ENCODE measurements around the gene SLC44A1.

SLC44A1 gene

DNA sequence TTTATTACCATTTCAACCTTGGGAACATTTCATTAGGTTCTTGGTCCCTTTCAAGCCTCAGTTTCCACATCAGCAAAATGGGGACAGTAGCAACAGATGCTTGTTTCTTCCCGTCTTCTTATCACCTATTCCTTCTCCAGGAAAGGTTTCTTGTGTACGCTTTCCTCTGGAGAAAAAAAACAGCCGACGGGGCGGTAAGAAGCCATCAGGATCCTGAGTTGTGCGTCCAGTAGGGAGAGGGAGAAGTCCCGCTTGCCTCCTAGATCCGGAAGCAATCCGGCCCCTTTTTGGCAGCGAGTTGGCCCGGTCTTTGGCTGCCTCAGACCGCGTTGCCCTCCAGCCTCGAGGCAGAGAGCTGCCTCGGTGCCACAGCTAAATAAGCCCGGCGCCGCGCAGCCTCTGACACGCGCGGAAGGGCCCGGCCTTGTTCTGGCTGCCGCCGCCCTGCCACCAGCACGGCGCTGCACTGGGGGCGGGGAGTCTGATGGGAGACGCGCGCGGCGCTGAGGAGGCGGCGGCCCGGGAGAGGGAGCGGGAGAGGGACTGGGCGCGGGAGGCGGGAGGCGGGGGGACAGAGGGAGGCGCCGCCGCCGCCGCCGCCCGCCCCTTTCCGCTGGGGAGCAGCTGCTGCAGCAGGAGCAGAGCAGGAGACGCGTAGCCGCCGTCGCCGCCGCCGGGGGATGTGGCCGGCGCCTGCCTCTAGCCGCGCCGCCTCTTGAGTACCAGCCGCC lies at the start of gene SLC44A1:
TSS of gene SLC44A1 (plus strand) at position 649 of the 731 bp plus-strand sequence. CDS start 218 bp downstream, outside the sequence.
- peak; percentile 80 to 91 (median 87) for DNase-seq (ENCODE audit: low read depth in 3 of 3, low spot score in 1 of 3)

DNA sequence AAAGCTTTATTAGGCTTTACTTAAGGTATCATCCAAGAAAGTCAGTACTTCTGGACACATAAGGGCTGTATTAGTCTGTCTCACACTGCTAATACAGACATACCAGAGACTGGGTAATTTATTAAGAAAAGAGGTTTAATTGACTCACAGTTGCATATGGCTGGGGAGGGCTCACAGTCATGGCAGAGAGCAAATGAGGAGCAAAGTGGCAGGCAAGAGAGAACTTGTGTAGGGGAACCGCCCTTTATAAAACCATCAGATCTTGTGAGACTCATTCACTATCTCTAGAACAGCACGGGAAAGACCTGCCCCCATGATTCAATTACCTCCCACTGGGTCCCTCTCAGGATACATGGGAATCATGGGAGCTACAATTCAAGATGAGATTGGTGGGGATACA lies 49.2 kb upstream of the SLC44A1 start:
- no peak for DNase-seq (ENCODE audit: low read depth in 3 of 3, low spot score in 1 of 3)

DNA sequence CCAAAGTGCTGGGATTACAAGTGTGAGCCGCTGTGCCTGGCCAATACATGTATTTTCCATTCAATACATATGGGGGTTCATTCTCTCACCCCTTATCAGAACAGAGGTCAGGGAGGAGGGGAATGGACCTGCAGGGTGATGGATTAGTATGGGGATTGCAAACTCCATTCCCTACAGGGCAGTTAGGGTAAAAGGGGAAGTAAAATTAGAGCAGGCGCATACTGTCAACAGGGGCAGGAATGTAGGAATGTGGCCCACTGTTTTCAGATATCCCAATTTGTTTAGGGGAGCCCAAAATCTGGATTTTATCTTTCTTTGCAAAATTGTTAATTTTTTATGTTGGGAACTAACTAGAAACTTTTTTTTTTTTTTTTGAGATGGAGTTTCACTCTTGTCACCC lies 46.4 kb upstream of the SLC44A1 start:
- no peak for DNase-seq (ENCODE audit: low read depth in 3 of 3, low spot score in 1 of 3)

DNA sequence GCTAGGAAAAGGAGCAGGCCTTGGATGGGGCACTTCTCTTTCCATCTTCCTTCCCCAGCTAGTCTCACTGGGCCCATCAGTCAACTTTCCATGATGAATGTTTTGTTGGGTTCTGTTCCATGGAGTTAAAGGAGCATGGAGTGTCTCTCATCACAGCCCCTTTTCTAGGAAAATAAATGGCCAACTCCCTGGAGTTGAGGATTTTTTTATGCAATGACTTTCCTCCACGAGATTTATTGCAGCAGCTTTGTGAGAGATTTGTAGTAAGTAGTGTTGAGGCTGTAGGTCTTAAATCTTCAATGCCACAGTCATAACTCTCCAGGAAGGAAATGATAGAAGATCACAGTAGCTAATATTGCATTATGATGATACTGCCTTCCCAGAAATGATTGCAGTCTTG lies 45.6 kb upstream of the SLC44A1 start:
- no peak for DNase-seq (ENCODE audit: low read depth in 3 of 3, low spot score in 1 of 3)

DNA sequence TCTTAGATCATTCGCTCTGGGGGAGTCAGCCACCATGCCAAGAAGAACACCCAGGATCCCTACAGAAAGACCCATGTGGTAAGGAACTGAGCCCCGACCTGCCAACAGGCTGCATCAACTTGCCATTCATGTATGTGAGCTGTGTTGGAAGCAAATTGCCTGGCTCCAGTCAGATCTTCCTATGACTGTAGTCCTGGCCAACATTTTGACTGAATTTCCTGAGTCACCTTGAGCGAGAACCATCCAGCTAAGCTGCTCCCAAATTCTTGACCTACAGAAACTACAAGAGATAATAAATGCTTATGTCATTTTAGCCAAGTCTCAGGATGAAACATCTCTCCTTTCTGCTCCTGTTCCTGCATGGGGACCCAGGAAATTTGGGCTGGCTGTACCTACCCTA lies 40.0 kb upstream of the SLC44A1 start:
- DNase-seq (ENCODE audit: low read depth in 3 of 3, low spot score in 1 of 3), result no peak

DNA sequence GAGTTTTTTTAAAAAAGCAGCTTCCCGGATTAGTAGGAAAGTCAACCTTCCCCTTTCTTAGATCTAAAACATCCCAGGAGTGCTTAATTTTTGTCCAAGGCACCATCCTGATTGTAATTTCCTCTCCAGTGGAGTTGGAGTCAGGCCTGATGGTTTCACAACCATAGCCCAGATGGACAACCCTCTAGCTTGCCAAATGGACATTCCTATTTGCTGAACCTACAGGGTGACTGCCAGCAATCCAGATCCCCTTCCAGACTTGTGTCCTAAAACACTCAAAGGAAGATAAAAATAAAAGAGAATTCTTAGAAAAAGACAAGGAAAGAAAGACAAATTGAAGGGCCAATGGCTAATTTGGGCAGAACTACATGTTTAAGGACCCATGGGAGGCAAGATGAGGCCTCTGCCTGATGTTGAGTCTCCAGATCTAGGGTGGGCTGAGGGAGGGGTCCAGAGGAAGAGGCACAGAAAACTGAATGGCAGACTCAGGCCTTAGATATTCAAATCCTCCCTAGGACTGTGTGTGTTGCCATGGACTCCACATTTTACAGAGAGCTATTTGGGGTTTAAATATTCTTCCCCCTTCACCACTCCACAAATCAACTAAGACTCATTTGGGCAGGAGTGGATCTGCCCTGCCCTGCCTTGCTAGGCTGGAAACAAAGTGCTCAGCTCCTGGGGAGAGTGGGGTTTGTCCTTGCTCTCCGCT lies 38.5 kb upstream of the SLC44A1 start:
- DNase-seq (ENCODE audit: low read depth in 3 of 3, low spot score in 1 of 3), result no peak

DNA sequence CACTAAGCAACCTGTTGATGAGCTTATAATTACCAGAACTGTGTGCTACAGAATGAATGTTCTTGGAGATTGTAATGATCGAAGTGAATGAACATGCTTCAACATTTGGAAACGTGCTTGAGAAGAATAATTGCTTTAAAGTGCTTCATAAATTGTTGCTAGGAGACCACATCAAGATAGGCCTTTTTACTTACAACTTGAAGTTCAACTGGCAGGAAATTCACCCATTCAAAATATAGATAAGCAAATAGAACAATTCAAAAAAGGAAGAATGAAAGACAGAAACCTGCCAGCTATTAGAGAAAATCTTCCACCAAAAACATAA lies 38.0 kb upstream of the SLC44A1 start:
- no peak for DNase-seq (ENCODE audit: low read depth in 3 of 3, low spot score in 1 of 3)

DNA sequence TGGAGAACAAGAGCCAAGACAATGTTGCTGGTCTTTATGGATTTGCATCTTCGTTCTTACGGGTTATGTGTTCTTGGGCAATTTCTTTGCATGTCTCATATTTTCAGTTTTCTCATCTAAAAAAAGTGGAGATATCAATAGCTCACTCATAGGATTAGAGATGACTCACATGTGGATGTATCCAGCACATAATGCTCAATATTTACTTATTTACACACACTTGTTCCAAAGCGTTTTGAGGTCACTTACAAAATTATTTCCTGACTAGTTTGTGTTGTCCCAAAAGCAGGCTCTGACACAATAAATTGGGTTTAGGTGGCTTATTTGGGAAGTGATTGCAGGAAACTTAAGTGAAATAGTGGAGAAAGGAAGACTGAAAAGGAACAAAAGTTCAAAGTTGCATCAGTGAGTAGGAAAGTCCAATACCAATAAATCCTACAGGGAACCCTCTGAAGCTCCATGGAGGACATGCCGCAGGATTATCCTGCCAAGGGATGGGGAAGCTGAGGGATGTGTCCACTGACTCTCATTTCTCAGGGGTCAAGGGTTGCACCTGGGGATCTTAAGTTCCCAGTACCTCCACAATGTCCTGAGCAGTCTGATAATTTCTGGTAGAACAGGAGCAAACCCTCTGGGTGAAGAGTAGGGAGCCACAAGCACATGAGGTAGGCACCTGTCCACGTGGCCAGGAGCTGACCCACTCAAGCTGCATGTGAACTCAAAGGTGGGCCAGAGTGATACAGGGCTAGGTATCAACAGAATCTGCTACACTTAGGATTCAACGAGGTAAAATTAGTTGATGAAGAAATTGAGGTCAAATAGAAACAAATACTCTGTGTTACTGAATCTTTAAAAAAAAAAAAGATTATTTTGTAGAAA lies 37.4 kb upstream of the SLC44A1 start:
- DNase-seq (ENCODE audit: low read depth in 3 of 3, low spot score in 1 of 3), result no peak

DNA sequence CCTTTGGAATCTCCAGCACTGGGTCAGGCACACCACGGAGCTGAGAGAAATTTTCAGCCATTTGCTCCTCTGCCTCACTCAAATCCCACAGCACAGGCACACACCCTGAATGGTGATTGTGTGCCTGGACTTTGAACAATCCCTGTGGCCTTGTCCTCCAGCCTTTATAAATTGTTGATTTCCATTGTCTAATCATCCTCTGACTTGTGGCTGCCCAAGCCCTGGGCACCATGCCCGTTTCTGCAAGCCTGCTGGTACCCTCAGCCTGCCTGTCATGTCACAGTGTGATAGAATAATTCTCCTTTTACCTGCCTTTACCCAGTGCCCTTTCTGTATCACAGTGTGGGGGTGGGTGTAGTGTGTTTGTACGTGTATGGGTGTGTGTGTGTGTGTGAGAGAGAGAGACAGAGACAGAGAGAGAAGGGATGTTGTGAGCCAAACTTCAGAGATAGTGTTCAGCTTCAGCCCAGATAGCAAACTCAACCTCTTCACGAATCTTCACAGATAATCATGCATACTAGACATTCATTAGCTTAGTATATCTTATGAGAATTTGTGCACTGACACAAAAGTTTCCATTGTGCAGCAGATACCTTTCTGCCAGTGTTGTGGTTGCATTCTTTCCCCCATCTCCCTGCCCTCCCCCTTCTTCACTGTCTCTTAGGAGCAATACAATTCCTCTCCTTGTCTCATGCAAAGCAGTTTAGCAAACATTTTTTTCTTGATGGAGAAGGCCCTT lies 27.8 kb upstream of the SLC44A1 start:
- no peak for DNase-seq (ENCODE audit: low read depth in 3 of 3, low spot score in 1 of 3)

DNA sequence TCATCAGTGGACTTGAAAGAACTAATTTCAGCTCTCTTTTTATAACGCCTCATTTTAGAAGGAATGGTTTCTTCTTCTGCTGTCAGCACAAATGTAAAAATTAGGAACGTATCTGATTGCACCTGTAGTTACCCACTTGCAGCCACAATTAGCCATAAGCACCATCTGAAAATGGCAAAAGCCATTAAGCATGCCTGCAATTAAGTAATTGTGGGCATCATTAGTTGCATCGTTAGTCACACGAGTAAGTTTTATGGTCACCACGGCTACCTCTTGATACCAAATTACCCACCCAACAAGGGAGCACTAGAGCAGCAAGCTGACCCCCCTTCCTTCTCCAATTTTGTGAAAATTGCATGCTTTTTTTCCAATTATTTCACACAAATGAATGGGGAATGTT lies 25.8 kb upstream of the SLC44A1 start:
- DNase-seq (ENCODE audit: low read depth in 3 of 3, low spot score in 1 of 3), result no peak

DNA sequence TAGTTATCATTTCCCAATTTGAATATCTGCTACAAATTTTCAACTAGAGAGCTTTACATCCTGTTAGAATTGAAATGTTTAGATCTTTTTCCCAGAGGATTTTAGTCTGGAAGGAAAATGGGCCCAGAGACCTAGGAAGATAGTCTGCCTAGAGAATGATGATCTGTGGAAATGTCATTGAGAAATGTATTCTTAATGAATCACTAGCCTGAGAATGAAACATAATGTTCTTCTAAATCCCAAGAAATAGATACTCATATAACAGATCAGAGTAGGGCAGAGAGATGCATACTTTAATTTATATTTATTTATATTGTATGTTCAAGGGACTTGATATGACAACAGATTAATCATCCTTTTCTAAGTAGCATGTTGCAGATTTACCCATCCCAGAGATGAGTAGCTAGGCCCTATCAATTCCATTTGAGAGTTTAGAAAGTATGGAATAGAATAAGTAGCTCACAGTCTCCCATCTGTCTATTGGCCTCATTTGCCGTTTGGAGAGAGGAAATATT lies 25.1 kb upstream of the SLC44A1 start:
- DNase-seq (ENCODE audit: low read depth in 3 of 3, low spot score in 1 of 3), result no peak

DNA sequence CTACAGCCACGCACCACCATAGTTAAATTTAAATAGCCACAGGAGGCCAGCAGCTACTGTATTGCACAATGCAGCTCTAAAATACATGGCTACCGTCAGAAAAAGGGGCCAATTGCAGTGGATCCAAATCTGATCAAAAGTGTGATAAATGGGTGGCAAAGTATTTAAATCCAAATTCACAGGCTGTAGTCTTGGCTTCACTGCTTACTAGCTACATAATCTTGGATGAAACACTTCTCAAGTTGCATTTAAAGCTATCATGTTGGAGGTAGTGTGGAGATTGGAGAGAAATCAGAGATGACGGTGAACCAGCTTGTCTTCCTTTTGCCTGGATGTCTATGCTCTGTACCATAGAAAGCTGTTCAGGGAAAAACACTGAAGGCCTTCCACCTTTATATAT lies 24.0 kb upstream of the SLC44A1 start:
- DNase-seq (ENCODE audit: low read depth in 3 of 3, low spot score in 1 of 3), result no peak

DNA sequence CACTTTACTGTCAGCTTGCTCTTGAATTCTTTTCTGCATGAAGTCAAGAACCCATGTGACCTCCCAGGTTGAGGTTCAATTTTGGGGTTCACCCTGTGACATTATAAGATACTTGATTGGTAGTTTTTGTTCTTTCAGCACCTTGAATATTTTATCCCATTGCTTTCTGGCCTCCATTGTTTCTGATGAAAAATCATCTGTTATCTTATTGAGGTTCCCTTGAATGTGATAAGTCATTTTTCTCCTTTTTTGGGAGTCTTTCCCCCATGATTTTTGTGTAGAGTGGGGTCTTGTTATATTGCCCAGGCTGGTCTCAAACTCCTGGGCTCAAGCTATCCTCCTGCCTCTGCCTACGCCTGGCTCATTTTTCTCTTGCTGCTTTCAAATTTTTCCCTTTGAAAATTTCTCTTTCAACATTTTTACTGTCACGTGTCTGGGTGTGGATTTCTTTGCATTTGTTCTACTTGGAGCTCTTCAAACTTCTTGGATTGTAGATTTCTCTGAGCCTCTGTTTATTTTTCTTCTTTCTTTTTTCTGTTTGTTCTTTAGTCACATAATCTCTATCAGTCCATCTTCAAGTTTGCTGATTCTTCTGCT lies 20.8 kb upstream of the SLC44A1 start:
- DNase-seq (ENCODE audit: low read depth in 3 of 3, low spot score in 1 of 3), result no peak

DNA sequence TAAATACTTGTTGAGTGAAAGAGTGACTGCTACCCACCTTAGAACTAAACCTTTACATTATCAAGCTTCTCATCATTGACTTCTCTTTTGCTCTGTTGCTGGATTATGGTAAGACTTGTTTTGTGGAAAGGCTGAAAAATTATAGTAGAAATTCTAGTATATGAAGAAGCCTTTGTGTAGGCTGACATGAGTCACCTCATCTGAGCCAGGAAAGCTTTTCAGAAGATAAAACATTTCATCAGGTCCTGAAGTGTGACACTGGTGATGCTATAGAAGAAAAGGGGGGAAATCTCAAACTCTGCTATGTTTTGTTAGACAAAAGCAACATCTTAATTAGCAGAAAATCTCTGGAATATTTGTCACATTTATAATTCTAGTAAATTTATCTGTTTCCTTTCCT lies 18.4 kb upstream of the SLC44A1 start:
- DNase-seq (ENCODE audit: low read depth in 3 of 3, low spot score in 1 of 3), result no peak

DNA sequence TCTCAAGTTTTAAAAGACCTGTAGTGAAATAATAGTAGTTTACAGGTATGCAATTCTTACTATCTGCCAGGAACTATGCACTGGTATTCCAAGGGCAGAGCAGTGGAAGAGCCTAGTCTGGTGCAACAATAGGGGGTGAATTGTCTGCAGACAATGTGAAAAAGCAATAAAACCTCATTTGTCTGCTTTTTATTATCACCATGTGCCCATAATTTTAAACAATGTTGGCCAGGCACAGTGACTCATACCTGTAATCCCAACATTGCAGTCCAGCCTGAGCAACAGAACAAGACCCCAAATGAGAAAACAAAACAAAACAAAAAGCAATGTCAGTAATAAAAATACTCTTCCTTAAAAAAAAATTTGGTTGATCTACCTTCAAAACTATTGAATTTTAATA lies 12.2 kb upstream of the SLC44A1 start:
- no peak for DNase-seq (ENCODE audit: low read depth in 3 of 3, low spot score in 1 of 3)

DNA sequence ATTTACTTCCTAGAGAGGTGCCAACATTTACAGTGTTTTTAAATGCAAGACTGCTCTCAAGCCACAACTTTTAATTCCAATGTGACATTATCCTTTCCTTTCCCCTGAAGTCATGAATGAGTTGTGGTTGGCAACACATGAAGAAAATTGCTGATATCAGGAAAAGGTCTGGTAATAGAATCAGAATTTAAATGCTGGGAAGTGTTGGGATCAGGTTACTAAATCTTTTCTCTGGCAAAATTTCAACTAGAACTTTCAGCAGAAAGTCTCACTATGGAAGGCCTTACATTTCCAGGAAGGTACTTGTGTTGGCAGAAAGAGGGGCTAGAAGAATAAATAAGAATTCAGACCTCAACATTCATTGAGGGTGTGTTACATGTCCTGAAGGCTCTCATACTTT lies 10.6 kb upstream of the SLC44A1 start:
- DNase-seq (ENCODE audit: low read depth in 3 of 3, low spot score in 1 of 3), result no peak

DNA sequence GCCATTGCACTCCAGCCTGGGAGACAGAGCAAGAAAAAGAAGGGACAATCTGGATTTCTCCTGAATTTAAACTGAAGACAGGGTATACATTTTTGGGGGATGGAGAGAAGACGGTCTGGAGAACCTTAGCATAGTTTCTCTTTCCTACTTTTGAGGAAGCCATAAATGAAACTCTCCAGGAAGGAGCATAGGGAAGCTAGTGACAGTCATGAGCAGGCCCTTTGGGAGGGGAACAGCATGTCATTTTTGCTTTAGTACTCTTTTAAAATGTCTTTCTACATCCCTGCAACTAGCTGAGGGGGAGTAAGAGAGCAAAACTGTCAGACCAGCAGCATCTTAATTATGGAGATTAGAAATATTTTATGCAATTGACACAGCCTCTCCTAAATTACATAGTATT lies 8.2 kb upstream of the SLC44A1 start:
- DNase-seq (ENCODE audit: low read depth in 3 of 3, low spot score in 1 of 3), result no peak

DNA sequence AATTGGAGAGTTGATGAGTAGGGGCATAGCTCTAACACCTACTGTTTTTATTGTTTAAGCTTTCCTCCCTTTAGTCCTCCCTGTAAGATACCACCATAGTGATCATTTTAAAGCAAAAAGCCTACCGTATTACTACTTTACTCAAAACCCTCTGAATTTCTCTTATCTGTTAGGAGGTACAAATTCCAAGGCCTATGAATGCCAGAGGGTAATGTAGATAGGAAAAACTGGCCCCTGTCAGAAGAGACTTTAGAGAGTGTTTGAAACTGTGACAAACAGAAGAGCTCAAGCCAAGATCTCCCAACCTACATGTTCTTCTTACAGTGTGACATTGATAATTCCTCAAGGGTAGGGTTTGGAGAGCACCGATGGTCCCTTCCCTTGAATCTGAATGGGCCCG lies 7.2 kb upstream of the SLC44A1 start:
- no peak for DNase-seq (ENCODE audit: low read depth in 3 of 3, low spot score in 1 of 3)

DNA sequence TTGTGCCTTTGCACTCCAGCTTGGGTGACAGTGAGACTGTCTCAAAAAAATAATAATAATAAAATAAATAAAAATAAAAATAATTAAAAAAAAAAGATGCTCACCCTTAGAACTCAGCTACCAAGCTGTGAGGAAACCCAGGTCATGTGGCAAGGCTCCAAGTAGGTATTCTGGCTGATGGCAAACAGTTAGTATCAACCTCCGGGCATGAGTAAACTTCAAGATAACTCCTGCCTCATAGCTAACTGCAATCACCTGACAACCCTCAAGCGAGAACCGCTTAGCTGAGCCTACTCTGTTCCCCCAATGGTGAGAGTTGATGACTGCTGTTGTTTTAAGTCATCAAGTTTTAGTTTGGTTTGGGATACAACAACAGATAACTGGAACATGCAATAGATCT lies 6.1 kb upstream of the SLC44A1 start:
- DNase-seq (ENCODE audit: low read depth in 3 of 3, low spot score in 1 of 3), result no peak

DNA sequence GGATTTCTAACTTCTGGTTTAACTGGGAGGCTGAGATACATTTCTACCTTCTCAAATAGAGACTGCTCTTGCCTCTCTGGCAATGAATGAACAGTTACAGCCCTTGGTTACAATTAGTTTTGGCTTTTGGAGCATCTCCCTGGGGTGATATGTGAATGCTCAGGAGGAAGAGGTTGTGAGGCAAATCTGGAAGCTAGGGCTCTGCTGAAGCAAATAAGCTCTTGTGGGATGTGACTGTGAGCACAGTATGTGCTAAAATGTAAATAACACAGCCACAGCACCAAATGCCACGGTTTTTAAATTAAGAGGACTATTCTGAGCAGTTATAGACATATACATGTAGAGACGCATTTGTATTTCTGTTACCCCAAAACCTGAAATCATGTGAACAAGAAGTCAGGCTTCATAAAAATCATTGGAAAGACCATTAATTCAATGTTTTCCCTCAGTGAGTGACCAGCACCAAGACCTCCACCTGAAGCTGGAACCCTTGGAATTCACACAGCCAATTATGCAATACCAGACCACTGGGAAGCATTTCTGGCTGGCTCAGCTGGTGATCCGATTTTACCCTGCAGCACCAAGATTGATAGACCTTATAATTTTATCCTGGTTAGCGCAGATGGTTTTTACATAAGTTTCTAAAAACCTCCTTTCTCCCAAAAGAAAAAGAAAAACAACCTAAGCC lies 3.0 kb upstream of the SLC44A1 start:
- no peak for DNase-seq (ENCODE audit: low read depth in 3 of 3, low spot score in 1 of 3)
